Fibroblast of lung (primary cell): Measurements from ENCODE around the gene ADSS2. TPM values are rescaled to one million over a fixed set of nuclear protein-coding genes. Genes with fewer than 3 reads are reported as not detected.

Experiments
- DNase-seq, 2 donors: peaks; one replicate each; pipeline versions ENCODE4 v3.0.0 to v3.0.0-alpha.2; 2010; ENCODE audit warnings: low read depth in 2 of 2
- H2AFZ ChIP-seq: 2 replicates; pipeline ENCODE4 v1.5.1; 2012; ENCODE audit warnings: low read length, control low read depth, inconsistent platforms
- H3K27ac ChIP-seq: 2 replicates; pipeline ENCODE4 v1.5.1; 2011; ENCODE audit warnings: low read length, control low read depth; ENCODE audit not compliant: insufficient read depth
- H3K27me3 ChIP-seq: 2 replicates; pipeline ENCODE4 v1.5.1; 2011; ENCODE audit warnings: mild to moderate bottlenecking, low read length; ENCODE audit not compliant: control insufficient read depth, insufficient read depth
- H3K36me3 ChIP-seq: 2 replicates; pipeline ENCODE4 v1.5.1; 2011; ENCODE audit warnings: low read length; ENCODE audit not compliant: control insufficient read depth, insufficient read depth
- H3K4me1 ChIP-seq: 2 replicates; pipeline ENCODE4 v1.5.1; 2011; ENCODE audit warnings: low read length; ENCODE audit not compliant: control insufficient read depth, insufficient read depth; ENCODE audit errors: extremely low read depth
- H3K4me2 ChIP-seq: 2 replicates; pipeline ENCODE4 v1.5.1; 2011; ENCODE audit warnings: low read length, control low read depth; ENCODE audit not compliant: insufficient read depth; ENCODE audit errors: extremely low read depth
- H3K4me3 ChIP-seq, 4 experiments: fragments of 200-600 bp in 1 of 4; sonication (generic) in 1 of 4; replicated peaks in 1 of 4; 2 replicates each; pipeline ENCODE4 v1.5.1; 2011 to 2016; ENCODE audit warnings: low read length in 4 of 4, low read depth in 3 of 4, mild to moderate bottlenecking in 3 of 4, control low read depth in 2 of 4, inconsistent platforms in 1 of 4, mixed read lengths in 1 of 4; ENCODE audit not compliant: insufficient read depth in 1 of 4; ENCODE audit errors: control extremely low read depth in 1 of 4
- H3K79me2 ChIP-seq: 2 replicates; pipeline ENCODE4 v1.5.1; 2012; ENCODE audit warnings: mild to moderate bottlenecking, low read length, inconsistent platforms; ENCODE audit not compliant: control insufficient read depth, insufficient read depth
- H3K9ac ChIP-seq: 2 replicates; pipeline ENCODE4 v1.5.1; 2011; ENCODE audit warnings: mild to moderate bottlenecking, low read length, control low read depth; ENCODE audit not compliant: insufficient read depth
- H3K9me3 ChIP-seq: 2 replicates; pipeline ENCODE4 v1.5.1; 2012; ENCODE audit warnings: low read depth, low read length; ENCODE audit not compliant: control insufficient read depth, insufficient read depth
- H4K20me1 ChIP-seq: 2 replicates; pipeline ENCODE4 v1.5.1; 2011; ENCODE audit warnings: low read length; ENCODE audit not compliant: control insufficient read depth, insufficient read depth; ENCODE audit errors: extremely low read depth
- EZH2 ChIP-seq: IDR thresholded peaks from 2 replicates; pipeline ENCODE4 v1.5.1; 2012; ENCODE audit warnings: low read length, control low read depth, mild to moderate bottlenecking; ENCODE audit errors: missing control alignments
- polyA plus RNA-seq, 2 donors: library from polyadenylated mRNA; depleted of rRNA in 1 of 2; stranded (reverse) in 1 of 2; unstranded in 1 of 2; fragments of >200 nt; gene quantifications; 2 replicates each; pipeline ENCODE4 v1.2.1, GENCODE V29; 2011 to 2012; ENCODE audit warnings: missing spikeins in 1 of 2
- total RNA-seq: library from RNA; depleted of rRNA; stranded (reverse); fragments of >200 nt; gene quantifications from 2 replicates; pipeline ENCODE4 v1.2.1, GENCODE V29; 2014
- TF ChIP-seq, protein P1 (sequence below), 2 donors: IDR thresholded peaks in 1 of 2; conservative IDR thresholded peaks in 1 of 2; 1 replicate in 1 of 2; 2 replicates in 1 of 2; pipeline ENCODE4 v1.5.1; 2011 to 2012; ENCODE audit warnings: low read length in 2 of 2, control low read depth in 1 of 2, inconsistent platforms in 1 of 2, low read depth in 1 of 2, mild to moderate bottlenecking in 1 of 2

Gene ADSS2
- total and polyA plus RNA-seq, 2 donors (not counting 1 experiment from before 2014, with no cell fraction given) = 55.9 to 62.1 TPM

DNA sequence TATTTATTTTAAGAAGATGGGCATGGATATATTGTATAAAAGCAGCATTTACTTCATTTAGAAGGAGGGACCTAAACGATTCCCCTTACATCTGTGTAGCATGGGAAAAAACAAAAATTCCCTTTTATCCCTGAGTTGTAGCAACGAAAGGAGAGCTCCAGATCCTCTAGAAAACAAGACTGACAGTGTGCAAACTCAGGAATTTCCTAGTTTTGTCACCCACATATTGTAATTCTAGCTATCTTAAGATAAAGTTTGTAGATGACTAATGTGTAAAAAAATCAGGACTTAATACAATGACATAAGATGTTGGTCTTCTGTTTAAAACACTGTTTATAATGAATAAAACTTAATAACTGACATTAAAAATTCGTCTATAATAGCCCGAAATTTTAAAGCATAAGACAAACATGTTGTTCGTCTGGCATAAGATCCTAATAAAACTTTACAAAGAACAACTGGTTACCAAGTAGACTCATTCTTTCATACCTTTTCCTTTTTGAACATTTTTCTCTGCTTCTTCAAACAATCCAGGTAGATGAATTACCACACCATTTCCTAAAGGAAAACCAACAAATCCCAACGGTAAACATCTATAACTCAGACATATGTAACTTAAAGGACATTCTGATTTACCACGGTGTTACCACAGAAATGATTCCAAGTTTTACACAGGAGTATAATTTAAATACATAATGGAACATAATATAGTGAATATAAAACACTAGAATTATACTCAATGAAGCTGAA lies 15.2 kb downstream of the ADSS2 start:
- Histone ChIP-seq H3K9ac (no peak overlapping the region), H3K4me2 (peak overlapping the region; percentile 9), H3K4me3 (no peak overlapping the region)

DNA sequence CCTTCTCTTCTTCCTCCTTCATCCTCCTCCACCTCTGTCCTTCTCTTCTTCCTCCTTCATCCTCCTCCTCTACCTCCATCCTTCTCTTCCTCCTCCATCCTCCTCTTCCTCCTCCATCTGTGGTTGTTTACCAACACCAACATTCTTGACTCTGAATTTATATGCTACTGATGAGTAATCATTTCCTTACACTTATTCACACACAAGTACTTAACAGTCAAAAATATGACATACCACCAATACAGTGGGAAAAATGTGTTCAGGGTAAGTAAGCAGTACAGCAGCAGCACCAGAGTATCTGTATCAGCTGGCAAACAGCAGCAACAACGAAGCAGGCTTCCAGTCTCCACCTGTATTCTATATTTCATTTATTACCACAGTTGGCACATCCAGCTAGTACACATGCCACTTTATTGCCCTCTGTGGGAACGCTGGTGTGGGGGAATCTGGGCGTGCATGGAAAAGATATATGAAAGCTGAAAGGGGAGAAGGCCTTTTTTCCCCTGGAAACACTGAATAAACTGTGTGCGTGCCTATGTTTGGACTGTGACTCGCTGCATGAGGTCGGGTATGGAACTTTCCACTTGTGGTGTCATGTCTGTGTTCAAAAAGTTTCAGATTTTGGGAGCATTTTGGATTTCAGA lies 16.0 kb downstream of the ADSS2 start:
- Histone ChIP-seq H4K20me1 (no peaks in the 10 kb centered on the region), H3K27me3 (no peaks in the 10 kb centered on the region), H3K4me1 (peaks cover 16% of the 10 kb centered on the region), H2AFZ (no peak overlapping the region), H3K4me3 (no peak overlapping the region), H3K9ac (no peak overlapping the region), H3K79me2 (peaks cover 23% of the 10 kb centered on the region), H3K4me2 (peak overlapping the region; percentile 48), H3K27ac (peak overlapping the region; percentile 72), H3K9me3 (no peaks in the 10 kb centered on the region), H3K36me3 (peaks cover 1% of the 10 kb centered on the region)
- peak; percentile 46 to 80 for DNase-seq
- TF ChIP-seq EZH2 = no peak
- TF ChIP-seq, protein P1, sequence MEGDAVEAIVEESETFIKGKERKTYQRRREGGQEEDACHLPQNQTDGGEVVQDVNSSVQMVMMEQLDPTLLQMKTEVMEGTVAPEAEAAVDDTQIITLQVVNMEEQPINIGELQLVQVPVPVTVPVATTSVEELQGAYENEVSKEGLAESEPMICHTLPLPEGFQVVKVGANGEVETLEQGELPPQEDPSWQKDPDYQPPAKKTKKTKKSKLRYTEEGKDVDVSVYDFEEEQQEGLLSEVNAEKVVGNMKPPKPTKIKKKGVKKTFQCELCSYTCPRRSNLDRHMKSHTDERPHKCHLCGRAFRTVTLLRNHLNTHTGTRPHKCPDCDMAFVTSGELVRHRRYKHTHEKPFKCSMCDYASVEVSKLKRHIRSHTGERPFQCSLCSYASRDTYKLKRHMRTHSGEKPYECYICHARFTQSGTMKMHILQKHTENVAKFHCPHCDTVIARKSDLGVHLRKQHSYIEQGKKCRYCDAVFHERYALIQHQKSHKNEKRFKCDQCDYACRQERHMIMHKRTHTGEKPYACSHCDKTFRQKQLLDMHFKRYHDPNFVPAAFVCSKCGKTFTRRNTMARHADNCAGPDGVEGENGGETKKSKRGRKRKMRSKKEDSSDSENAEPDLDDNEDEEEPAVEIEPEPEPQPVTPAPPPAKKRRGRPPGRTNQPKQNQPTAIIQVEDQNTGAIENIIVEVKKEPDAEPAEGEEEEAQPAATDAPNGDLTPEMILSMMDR (conservative IDR thresholded peaks at IDR 0.05 in 1 of 2, IDR thresholded peaks at IDR 0.05 in 1 of 2; ENCODE audit: low read depth in 1 of 2, low read length in 2 of 2) = no peak

More for the DNA sequence above, 15.2 kb downstream of the ADSS2 start:
- Histone ChIP-seq H3K36me3 (peaks cover 1% of the 10 kb centered on the region), H3K9me3 (no peaks in the 10 kb centered on the region), H3K27ac (peak overlapping the region; percentile 72), H3K79me2 (peaks cover 29% of the 10 kb centered on the region), H4K20me1 (no peaks in the 10 kb centered on the region), H2AFZ (no peak overlapping the region), H3K27me3 (no peaks in the 10 kb centered on the region), H3K4me1 (peaks cover 16% of the 10 kb centered on the region)
- TF ChIP-seq, protein P1 (conservative IDR thresholded peaks at IDR 0.05 in 1 of 2, IDR thresholded peaks at IDR 0.05 in 1 of 2; ENCODE audit: low read depth in 1 of 2, low read length in 2 of 2) = no peak
- TF ChIP-seq EZH2 = no peak
- peak in 1 of 2 donors; percentile 74 for DNase-seq

DNA sequence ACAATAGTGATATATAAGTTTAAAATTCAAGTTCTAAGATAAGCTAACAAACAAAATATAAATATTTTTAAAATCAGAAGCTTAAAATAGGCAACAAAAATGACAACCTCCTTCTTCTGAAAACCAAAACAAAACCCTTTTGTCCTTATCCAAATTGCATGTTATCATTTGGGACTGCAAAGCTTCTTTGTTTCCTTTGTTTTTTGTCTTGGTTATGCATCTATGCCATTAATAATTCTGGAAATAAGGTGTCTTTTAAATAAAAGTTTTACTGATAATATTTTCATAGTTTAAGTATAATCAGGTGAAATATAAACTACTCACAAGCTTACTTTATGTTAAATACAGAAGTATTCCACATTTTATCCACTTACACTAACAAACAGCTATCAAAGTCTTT lies 20.5 kb downstream of the ADSS2 start:
- no peak overlapping the region for H3K4me2 ChIP-seq
- no peak overlapping the region for H3K4me3 ChIP-seq
- no peaks in the 10 kb centered on the region for H3K9me3 ChIP-seq
- H3K4me1 ChIP-seq = peaks cover 8% of the 10 kb centered on the region
- H3K79me2 ChIP-seq = peaks cover 1% of the 10 kb centered on the region
- TF ChIP-seq, protein P1 (conservative IDR thresholded peaks at IDR 0.05 in 1 of 2, IDR thresholded peaks at IDR 0.05 in 1 of 2; ENCODE audit: low read depth in 1 of 2, low read length in 2 of 2) = no peak
- TF ChIP-seq EZH2 = no peak
- no peak for DNase-seq
- H4K20me1 ChIP-seq = no peaks in the 10 kb centered on the region
- H3K27ac ChIP-seq = no peak overlapping the region
- no peak overlapping the region for H3K9ac ChIP-seq
- no peak overlapping the region for H2AFZ ChIP-seq
- no peaks in the 10 kb centered on the region for H3K27me3 ChIP-seq
- H3K36me3 ChIP-seq = peaks cover 1% of the 10 kb centered on the region
